ENCODE measurements around the gene ZIC2.

DNA sequence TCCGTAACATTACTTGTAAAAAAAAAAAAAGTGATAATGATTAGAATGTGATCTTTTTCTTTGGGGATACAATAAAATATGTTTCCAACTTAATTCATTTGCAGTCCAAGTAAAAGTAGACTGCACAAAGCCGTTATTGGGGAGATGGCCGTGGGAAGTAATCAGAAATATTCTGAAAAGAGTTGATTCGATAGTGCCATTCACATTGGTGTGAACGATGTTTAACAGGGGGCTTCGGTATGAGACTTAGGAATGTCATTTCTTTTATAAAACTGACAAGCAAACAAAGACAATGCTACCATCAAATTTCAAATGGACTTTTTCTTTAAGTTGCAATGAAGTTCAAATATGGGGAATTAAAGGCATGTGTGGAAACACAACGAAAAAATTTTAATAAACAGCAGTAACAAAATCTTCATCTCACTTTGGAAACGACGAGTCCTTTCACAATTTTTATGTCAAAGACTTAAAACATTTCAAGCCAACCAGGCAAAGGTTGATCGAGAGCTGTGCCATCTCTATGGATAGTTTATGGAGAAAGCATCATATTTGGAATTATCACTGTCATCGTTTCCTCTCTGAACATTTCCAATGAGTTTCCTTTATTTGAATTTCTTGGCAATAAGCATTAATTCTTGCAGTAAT, 8.3 kb upstream of the ZIC2 start:
- TF ChIP-seq, protein P1, sequence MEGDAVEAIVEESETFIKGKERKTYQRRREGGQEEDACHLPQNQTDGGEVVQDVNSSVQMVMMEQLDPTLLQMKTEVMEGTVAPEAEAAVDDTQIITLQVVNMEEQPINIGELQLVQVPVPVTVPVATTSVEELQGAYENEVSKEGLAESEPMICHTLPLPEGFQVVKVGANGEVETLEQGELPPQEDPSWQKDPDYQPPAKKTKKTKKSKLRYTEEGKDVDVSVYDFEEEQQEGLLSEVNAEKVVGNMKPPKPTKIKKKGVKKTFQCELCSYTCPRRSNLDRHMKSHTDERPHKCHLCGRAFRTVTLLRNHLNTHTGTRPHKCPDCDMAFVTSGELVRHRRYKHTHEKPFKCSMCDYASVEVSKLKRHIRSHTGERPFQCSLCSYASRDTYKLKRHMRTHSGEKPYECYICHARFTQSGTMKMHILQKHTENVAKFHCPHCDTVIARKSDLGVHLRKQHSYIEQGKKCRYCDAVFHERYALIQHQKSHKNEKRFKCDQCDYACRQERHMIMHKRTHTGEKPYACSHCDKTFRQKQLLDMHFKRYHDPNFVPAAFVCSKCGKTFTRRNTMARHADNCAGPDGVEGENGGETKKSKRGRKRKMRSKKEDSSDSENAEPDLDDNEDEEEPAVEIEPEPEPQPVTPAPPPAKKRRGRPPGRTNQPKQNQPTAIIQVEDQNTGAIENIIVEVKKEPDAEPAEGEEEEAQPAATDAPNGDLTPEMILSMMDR (IDR thresholded peaks at IDR 0.05) = no peak
- TF ChIP-seq EP300 (IDR thresholded peaks at IDR 0.05) (no peak), POLR2A (IDR thresholded peaks at IDR 0.05) (no peak)

All from stomach (tissue), 4 donors.